ENCODE results near the gene ITPKC. TPM values are rescaled to one million over a fixed set of nuclear protein-coding genes. Genes with fewer than 3 reads are reported as not detected.

ITPKC gene
- total and polyA plus RNA-seq, 10 of the 15 experiments (the other 5 are each of a cell fraction or from before 2014, with no cell fraction given): 0.03 to 6.4 (median 3.5) TPM

DNA sequence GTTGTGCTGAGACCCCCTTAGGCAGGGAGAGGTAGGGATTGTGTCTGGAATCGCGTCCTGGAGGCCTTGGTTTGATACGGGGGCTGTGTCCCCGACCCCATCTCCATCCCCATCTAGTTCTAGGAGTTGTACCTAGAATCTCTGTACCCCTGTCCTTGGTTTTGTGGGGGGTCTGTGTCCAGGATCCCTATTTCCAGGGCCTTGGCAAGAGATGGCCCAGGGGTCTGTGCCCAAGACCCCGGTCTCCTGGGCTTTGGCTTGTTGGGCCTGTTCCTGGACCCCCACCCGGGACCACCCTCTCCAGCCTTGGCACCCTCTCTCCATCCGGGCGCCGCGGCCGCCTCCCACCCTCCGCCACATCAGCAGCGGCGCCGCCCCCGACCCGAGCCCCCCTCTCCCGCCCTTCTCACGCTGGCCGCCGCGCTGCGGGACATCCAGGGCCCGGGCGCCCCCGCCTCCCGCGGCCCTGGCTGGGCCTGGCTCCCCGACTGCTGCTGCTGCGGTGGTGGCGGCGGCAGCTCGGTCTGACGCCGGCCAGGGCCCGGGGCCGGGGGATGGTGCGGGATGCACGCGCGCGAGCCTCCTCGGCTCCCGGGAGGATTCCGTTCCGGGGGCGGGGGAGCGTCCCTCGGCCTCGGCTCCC, 26.7 kb upstream of the ITPKC start, which contains the start of gene NUMBL (continued):
- TF ChIP-seq, protein P1, sequence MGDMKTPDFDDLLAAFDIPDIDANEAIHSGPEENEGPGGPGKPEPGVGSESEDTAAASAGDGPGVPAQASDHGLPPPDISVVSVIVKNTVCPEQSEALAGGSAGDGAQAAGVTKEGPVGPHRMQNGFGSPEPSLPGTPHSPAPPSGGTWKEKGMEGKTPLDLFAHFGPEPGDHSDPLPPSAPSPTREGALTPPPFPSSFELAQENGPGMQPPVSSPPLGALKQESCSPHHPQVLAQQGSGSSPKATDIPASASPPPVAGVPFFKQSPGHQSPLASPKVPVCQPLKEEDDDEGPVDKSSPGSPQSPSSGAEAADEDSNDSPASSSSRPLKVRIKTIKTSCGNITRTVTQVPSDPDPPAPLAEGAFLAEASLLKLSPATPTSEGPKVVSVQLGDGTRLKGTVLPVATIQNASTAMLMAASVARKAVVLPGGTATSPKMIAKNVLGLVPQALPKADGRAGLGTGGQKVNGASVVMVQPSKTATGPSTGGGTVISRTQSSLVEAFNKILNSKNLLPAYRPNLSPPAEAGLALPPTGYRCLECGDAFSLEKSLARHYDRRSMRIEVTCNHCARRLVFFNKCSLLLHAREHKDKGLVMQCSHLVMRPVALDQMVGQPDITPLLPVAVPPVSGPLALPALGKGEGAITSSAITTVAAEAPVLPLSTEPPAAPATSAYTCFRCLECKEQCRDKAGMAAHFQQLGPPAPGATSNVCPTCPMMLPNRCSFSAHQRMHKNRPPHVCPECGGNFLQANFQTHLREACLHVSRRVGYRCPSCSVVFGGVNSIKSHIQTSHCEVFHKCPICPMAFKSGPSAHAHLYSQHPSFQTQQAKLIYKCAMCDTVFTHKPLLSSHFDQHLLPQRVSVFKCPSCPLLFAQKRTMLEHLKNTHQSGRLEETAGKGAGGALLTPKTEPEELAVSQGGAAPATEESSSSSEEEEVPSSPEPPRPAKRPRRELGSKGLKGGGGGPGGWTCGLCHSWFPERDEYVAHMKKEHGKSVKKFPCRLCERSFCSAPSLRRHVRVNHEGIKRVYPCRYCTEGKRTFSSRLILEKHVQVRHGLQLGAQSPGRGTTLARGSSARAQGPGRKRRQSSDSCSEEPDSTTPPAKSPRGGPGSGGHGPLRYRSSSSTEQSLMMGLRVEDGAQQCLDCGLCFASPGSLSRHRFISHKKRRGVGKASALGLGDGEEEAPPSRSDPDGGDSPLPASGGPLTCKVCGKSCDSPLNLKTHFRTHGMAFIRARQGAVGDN (IDR thresholded peaks at IDR 0.05): 0 out of 2 replicates have a peak, but pooled peaks have one; percentile 21
- TF ChIP-seq ZNF217 (IDR thresholded peaks at IDR 0.05) (0 out of 2 replicates have a peak, but pooled peaks have one; percentile 19), ZNF24 (IDR thresholded peaks at IDR 0.05) (0 out of 2 replicates have a peak, but pooled peaks have one; percentile 11)
- TF ChIP-seq, protein P2, sequence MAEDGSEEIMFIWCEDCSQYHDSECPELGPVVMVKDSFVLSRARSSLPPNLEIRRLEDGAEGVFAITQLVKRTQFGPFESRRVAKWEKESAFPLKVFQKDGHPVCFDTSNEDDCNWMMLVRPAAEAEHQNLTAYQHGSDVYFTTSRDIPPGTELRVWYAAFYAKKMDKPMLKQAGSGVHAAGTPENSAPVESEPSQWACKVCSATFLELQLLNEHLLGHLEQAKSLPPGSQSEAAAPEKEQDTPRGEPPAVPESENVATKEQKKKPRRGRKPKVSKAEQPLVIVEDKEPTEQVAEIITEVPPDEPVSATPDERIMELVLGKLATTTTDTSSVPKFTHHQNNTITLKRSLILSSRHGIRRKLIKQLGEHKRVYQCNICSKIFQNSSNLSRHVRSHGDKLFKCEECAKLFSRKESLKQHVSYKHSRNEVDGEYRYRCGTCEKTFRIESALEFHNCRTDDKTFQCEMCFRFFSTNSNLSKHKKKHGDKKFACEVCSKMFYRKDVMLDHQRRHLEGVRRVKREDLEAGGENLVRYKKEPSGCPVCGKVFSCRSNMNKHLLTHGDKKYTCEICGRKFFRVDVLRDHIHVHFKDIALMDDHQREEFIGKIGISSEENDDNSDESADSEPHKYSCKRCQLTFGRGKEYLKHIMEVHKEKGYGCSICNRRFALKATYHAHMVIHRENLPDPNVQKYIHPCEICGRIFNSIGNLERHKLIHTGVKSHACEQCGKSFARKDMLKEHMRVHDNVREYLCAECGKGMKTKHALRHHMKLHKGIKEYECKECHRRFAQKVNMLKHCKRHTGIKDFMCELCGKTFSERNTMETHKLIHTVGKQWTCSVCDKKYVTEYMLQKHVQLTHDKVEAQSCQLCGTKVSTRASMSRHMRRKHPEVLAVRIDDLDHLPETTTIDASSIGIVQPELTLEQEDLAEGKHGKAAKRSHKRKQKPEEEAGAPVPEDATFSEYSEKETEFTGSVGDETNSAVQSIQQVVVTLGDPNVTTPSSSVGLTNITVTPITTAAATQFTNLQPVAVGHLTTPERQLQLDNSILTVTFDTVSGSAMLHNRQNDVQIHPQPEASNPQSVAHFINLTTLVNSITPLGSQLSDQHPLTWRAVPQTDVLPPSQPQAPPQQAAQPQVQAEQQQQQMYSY (CRISPR knock-in tag; IDR thresholded peaks at IDR 0.05): no peak

Measured in GM12878 (cell line).